Activated naive CD8-positive, alpha-beta T cell treated with anti-CD3 and anti-CD28 coated beads for 36 hours (primary cell): ENCODE measurements around the gene HTR3E. TPM values are rescaled to one million over a fixed set of nuclear protein-coding genes. Genes with fewer than 3 reads are reported as not detected.

Experiments used
- total RNA-seq, 2 experiments: library from RNA; stranded (reverse); gene quantifications; one replicate each; pipeline ENCODE4 v1.2.3, GENCODE V29; 2021

The HTR3E gene
- total RNA-seq, 2 experiments from 2014 or later, result not detected

Other genes with a start within 250 kb of the HTR3E start
- 100 to 1,000 TPM; 107 to 108 TPM for gene PARL, start 212.2 kb upstream of the HTR3E start, total RNA-seq
- 10 to 100 TPM; 13.1 to 14.1 TPM for gene ABCC5, start 79.2 kb upstream of the HTR3E start, total RNA-seq
- gene HTR3D, start 65.3 kb upstream of the HTR3E start, total RNA-seq, result not detected
- gene HTR3C, start 44.0 kb upstream of the HTR3E start, total RNA-seq, result not detected
- 10 to 100 TPM; 73.2 to 74.4 TPM for gene EIF2B5, start 38.3 kb downstream of the HTR3E start, total RNA-seq
- gene DVL3, start 58.3 kb downstream of the HTR3E start, total RNA-seq, result 10 to 100 TPM; 22.9 to 25.2 TPM
- gene AP2M1, start 77.8 kb downstream of the HTR3E start, total RNA-seq, result 100 to 1,000 TPM; 209 to 219 TPM
- 10 to 100 TPM; 57.2 to 58.7 TPM for gene ABCF3, start 89.1 kb downstream of the HTR3E start, total RNA-seq
- gene VWA5B2, start 132.5 kb downstream of the HTR3E start, total RNA-seq, result not detected
- 10 to 100 TPM; 52.3 to 54.9 TPM for gene ALG3, start 151.9 kb downstream of the HTR3E start, total RNA-seq
- 10 to 100 TPM; 10.2 to 10.9 TPM for gene EEF1AKMT4, start 152.6 kb downstream of the HTR3E start, total RNA-seq
- gene CAMK2N2, start 164.5 kb downstream of the HTR3E start, total RNA-seq, result not detected
- gene ECE2, start 179.0 kb downstream of the HTR3E start, total RNA-seq, result not detected
- 100 to 1,000 TPM; 257 to 282 TPM for gene PSMD2, start 202.2 kb downstream of the HTR3E start, total RNA-seq
- gene EIF4G1, start 217.5 kb downstream of the HTR3E start, total RNA-seq, result 100 to 1,000 TPM; 644 to 660 TPM
- 1 to 10 TPM; 2.1 to 3.4 TPM for gene FAM131A, start 240.5 kb downstream of the HTR3E start, total RNA-seq